ENCODE results near the gene TNFAIP8L3.

GRCh38 chr15:51046799-51047449 lies 47.8 kb downstream of the TNFAIP8L3 start:
- TF ChIP-seq POLR2AphosphoS5 (IDR thresholded peaks at IDR 0.05; ENCODE audit: borderline replicate concordance, low read depth, low read length) (no peak), EZH2 (IDR thresholded peaks at IDR 0.05) (no peak), FOXP2 (optimal IDR thresholded peaks at IDR 0.05; ENCODE audit: control extremely low read depth, extremely low read length, insufficient read depth) (no peak)

All from SK-N-MC (cell line).